GM18499 (cell line): Measurements from ENCODE around the gene NAV2.

Source experiments
- ATAC-seq: cut with Tn5 transposase; IDR thresholded peaks from one replicate; pipeline ENCODE4 v1.9.1; 2021; ENCODE audit warnings: moderate number of reproducible peaks; ENCODE audit not compliant: insufficient read depth, unreplicated experiment

The NAV2 gene

DNA sequence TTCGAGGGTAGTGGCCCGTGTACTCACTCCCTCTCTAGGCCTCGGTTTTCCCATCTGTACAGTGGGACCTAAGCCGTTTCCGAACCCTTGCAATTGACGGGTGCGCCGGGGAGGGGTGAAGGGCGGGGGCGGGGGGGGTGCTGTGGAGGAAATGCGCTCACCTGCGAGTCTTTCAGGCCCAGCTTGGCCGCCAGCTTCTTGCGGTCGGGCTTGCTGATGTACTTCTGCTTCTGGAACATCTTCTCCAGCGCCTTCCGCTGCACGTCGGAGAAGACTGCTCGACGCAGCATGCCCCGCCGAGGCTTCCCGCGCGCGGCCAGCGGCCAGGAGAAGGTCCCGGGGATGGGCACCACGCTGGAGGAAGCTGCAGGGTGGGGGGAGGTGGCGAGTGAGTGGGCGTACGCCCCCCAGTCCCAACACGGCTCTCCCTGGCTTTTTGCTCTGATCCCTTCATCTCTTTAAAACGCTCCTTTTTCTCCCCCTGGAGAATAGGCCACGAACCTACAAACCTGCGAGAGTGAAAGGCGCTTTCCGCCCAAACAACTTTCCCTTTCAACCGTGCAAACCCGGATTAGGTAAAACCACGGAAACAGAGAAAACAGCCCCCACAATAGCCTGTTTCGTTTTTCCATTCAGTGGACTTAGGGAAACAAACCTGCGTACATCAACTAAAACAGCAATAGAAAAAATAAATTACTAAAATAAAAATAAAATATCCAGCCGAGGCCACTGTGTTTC lies 444.4 kb downstream of the NAV2 start:
- ATAC-seq: no peak

DNA sequence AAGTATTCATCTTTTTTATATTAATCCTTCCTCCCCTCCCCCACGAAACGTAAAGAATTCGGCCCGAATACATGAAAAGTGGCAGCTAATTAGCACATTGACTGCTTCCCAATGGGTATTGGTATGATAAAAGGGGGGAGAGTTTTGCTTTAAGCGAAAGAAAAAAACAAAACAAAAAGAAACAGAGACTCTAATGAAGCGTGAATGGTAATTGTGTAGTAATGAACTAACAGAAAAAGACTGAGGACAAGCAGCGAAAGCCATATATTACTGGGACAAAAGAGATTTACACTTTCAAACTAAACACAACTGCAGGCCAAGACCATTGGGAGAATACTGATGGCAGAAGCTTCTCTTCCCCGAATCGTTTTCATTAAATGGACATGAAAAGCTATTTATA lies 445.1 kb downstream of the NAV2 start:
- no peak for ATAC-seq

DNA sequence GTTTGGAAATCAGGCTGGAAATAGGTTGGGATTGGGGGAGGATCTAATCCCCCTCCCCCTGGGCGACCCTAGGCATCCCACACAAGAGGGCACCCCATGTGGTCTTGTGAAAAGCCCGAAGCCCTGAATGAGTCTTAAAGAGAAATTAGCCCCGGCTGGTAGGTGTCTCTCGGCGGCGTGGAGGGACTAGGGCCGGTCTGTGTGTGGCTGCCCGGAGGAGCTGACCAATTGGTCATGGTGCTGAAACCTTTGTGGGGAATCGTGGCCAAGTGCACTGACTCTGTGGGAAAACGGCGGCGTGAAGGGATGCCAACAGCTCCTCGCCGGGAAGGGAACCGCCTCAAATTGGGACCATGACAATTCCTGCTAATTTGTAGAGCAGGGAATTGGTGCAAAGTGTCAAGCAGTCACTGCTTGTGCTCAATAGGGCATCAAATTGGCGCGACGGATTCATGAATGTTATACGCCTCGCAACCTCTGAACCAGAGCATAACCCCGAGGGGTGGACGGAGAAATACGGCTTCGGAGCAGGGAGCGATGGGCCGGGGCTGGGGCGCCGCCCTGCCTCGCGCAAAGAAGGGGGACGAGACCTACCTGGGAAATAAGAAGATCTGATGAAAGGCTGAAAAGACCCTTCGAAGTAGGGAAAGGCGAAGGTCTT lies 446.1 kb downstream of the NAV2 start:
- ATAC-seq: no peak

- no peak for ATAC-seq
Observed at GRCh38 chr11:20159466-20160381, 447.1 kb downstream of the NAV2 start.

DNA sequence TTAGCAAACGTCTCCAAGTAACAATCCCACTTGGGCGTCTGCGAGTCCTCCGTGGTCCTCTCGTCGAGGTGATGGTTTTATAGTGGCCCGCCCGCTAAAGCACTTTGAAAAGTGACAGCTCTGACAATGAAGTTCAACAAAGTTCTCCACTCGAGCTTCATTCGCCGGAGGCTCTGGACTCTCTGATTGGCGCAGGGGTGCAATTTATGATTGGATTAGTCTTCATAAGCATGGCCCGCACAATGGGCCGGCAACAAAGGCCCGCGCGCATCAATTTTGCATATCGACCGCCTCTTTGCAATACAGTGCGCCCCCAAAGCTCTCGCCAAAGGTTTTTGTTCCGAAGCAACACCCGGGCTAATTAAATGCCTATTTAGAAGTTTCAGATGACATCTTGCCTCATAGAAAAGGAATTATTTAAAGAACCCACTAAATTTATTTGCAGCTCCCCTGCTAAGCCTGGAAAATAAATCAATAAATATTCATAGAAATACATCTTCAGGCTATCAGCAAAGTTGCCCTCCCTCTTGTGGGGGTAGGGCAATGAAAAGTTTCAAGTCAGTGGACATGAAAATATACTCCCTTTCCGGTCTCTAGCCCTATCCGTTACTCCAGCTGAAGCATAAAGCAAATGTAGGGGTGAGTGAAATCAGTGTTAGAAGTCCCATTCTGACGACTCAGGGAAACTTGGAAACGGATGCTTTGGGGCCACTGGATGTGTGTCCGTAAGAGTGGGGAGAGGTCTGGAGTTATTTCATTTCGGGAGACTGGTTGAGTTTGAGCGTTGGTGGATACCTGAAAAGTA lies 448.0 kb downstream of the NAV2 start, which contains the start of gene DBX1:
TSS of gene DBX1 (minus strand) at position 51 of the 805 bp plus-strand sequence. CDS start 151 bp downstream, outside the sequence.
- no peak for ATAC-seq

DNA sequence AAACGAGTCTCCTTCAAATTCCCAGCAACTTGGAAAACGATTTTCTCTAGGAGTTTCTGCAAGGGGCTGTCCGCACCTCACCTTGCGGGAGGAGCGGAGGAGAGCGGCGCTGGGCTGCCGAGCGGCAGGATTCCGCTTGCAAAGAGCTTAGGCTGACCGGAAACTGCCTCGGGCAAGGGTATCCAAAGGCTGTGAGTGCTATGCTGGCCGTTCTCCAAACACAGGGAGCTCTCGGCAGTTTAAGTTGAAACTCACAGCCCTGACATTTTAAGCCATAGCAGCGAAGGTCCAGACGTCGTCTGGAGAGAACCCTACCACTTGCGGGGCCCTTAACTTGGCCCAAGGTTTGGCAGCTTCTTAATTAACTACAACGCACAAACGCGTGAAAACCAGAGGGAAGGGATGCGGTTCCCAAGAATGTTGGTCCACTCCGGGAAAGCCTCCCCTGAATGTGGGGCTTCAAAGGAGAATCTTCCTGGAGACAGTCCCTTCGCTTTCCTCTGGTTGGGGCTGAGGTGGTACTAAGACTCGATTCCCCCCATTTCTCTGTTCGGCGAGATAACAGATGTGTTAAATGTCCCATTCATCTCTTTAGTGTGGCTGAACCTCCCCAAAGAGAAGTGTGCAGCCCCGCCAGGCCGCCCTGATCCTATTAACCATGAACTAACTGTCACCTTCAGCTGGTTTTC lies 448.7 kb downstream of the NAV2 start:
- no peak for ATAC-seq

DNA sequence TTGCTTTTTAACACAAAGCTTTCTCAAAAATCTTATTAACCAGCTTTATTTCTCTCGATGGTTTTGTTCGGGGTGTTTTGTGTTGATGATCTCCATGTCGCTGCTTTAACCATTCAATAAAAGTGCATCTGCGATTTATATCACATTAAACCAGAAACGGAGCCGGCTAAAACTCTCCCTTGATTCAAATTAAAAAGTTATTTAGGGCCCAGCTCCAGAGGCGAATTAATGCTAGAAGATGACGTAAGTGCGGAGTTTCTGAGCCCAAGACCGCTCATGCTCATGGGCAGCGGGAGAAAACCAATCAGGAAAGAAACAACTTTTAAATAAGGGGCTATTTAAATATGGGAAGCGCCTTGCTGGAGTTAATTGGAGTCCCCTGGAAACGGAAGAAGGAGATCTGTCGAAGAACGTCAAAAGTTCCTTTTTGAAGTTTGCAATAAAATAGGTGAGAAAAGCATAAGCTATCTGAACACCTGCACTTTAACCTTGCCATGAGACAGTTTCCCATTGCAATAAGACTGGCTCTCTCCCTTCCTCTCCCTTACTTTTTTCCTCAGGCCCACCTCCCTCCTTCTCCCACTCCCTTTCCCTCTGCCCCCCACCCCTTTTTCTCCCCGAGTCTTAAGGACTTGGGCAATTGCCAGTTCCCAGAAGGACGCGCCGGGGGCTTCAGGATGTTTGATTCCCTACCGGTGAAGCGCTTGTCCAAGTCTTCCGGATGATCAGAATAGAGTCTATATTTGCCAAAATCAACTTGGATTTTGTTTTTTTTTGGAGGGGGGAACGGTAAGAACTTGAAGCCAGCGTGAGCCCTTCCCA lies 449.5 kb downstream of the NAV2 start:
- ATAC-seq: no peak

DNA sequence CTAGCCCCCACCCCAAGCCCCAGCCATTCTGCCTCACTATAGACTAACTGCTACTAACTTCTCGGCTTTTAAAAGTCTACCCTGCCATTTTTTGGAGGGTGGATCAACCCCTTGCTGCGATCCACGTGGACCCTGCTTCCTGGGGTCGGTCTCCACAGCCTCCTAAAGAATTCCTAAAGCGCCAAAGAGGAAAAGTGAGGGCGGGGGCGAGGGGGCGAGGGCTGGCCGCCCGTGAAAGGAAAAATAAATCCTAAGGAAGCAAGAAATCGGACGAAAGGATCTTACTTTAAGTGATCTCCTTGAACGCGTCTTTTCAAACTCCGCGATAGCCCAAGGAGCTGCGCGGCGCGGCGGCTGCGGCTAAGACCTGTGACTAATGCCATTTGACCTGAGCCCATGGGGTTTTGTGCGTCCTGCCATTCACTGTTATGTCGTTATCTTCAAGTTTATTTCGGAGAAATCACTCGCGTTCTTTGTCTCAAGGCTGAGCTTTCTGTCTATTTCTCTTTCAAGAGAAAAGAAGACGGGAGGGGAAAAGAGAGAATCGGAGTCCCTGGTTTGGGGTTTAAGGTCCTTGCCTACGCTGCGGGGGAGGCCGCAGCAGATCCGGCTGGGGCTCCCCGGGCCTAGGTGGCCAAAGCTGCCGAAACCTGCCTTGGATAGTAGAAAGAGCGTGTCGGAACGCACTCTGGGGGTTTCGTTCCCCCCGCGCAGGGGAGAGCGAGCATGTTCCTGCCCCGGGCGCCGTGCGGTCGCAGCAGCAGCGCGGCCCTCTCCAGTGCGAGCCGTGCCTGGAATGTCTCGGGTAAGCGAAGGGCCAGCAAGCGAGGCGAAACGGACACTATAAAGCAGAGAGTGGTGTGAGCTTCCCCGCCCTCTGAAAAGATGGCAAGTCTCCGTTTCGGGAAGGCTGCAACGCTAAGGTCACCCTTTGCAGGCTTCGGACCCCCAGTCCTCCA lies 450.5 kb downstream of the NAV2 start:
- no peak for ATAC-seq

- ATAC-seq: no peak
Observed at GRCh38 chr11:20163783-20164481, 451.3 kb downstream of the NAV2 start.
